Left cardiac atrium (tissue), 4 donors: ENCODE data around the gene ZBTB11. TPM values are rescaled to one million over a fixed set of nuclear protein-coding genes. Genes with fewer than 3 reads are reported as not detected.
"Not testable (repeated sequence)": the region's sequence is repeated elsewhere in the genome, so short reads cannot be mapped to it uniquely, and the experiment has no call there.

Experiments
- ATAC-seq, 2 donors: fragments of 200-7000 bp; cut with Tn5 transposase; one replicate each; pipeline ENCODE4 v1.9.1; 2020; ENCODE audit warnings: mild to moderate bottlenecking in 2 of 2, moderate library complexity in 2 of 2
- DNase-seq: peaks from one replicate; pipeline ENCODE4 v3.0.0-alpha.2; 2020
- intact Hi-C, 2 donors: fragments of 100-400 bp; cut with DNase I; formaldehyde crosslinking; loops; one replicate each; pipeline versions ENCODE4 v1.14.1 to v1.15.1; 2022 to 2023
- total RNA-seq, 2 donors: library from RNA; stranded (reverse); fragmentation: NEBNext Ultra II Directional; extraction: Animal tissue kit (Norgen Biotek cat#: 25700); gene quantifications; one replicate each; pipeline ENCODE4 v1.2.1, GENCODE V29; 2021
- donor health status: DM: no; HTN: yes; CAD: no.
- donor health status: DM: no; HTN: yes; CAD: no; lungs with severe emphysema.
- donor health status: DM: yes; HTN: yes; CAD: no.
- donor health status: Dilated cardiomyopathy.

Gene ZBTB11
- total RNA-seq, 2 donors from 2014 or later, result 8.3 to 10.3 TPM

DNA sequence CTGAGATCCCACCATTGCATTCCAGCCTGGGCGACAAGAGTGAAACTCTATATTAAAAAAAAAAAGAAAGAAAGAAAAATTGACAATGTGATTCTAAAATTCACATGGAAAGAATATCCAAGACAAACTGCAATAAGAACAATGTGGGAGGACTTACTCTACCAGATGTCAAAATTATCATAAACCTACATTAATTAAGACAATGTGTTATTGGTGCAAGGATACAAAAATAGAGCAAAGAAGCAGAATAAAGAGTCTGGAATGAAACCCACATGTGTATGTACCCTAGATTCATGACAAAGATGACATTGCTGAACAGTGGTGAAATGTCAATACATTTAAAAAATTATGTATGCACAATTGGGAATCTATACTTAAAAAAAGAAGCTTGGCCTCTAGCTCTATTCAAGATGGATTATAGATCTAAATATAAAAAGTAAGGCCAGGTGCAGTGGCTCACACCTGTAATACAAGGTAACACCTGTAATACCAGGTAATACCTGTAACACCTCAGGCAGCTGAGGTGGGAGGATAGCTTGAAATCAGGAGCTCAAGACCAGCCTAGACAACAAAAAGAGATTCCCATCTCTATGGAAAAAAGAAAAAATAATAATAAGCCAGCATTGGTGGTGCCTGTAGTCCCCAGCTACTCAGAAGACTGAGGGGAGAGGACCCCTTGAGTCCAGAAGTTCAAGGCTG, 45.7 kb downstream of the ZBTB11 start:
- ATAC-seq (no peak), DNase-seq (no peak)
- intact Hi-C loops, result no loop called here

DNA sequence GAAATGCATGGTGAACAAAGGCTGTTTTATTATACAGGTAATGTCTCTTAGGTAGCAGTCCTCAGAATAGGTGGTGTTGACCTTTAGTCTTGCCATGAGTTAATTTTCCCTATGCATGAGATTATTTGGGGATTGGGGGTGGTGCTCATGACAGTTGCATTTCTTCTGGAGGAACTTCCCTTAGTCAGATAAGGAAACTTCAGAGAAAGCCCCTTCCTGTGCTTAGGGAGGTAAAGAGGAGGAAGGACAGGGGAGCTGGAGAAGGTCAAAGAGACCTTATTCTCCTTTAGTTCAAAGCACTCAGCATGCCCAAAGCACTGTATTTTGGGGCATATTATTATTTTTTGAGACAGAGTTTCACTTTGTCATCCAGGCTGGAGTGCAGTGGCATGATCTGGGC, 47.7 kb downstream of the ZBTB11 start:
- DNase-seq (no peak), ATAC-seq (no peak)
- intact Hi-C loops, result no loop called here

DNA sequence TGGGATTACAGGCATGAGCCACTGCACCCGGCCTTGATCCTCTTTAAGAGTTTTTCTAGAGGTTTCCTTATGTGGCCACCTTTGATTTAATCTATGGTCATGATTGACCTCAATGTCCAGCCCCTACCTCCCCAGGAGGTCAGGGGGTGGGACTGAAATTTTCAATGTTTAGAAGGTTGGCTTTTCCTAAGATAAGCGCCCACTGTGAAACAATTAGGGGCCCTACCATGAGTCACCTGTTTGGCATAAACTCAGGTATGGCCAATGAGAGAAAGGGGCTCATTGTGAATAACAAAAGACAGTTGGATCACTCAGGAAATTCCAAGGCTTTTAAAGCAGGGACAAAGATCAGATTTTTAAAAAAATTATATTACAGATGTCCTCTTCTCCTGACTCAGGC, 51.1 kb downstream of the ZBTB11 start:
- intact Hi-C loops, result no loop called here
- ATAC-seq, result no peak
- no peak for DNase-seq

DNA sequence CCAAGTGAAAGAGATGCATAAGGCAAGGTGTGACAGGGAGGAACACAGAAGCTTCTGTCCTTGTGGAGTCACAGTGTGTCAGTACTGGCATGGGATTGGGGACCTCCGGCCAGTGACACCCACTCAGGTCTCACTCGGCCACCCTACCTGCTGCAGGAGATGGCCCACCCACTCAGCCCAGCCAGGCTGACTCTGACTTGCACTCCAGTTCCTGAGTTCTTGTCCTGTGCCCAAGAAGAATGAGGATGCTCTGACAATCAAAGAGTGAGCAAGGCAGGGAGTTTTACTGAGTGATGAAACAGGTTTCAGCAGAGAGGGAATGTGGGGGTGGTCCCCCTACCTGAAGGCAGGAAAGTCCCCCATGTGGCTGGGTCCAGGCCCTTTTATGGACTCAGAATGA, 52.1 kb downstream of the ZBTB11 start:
- intact Hi-C loops, result no loop called here
- no peak for DNase-seq
- no peak for ATAC-seq

DNA sequence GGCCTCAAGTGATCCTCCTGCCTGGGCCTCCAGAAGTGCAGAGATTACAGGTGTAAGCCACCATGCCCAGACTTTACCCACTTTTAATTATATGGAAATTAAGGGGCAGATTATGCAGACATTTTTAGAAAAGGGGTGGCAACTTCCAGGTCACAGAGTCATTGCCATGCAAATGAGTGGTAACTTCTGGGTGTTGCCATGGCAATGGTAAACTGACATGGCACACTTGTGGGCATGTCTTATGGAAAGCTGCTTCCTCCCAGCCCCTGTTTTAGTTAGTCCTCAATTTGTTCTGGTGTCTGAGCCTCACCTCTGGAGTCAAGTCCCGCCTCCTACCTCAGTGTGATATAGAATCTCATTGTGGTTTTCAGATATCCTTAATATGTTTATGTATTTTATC, 53.3 kb downstream of the ZBTB11 start:
- DNase-seq (no peak), ATAC-seq (no peak)
- intact Hi-C loops, result no loop called here

DNA sequence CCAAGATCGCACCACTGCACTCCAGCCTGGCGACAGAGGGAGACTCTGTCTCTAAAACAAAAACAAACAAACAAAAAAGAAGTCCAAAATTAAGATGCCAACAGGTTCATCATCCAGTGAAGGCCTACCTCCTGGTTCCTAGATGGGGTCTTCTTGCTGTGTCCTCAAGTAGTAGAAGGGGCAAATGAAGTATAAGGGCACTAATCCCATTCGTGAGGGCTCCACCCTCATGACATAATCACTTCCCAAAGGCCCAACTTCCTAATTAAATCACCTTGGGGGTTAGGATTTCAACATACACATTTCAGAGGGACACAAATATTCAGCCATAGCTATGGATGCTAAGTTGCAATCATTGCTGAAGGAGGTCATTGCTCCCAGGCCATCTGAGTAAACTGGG, 57.2 kb downstream of the ZBTB11 start:
- ATAC-seq, result no peak
- intact Hi-C loops, result no loop called here
- DNase-seq, result no peak

DNA sequence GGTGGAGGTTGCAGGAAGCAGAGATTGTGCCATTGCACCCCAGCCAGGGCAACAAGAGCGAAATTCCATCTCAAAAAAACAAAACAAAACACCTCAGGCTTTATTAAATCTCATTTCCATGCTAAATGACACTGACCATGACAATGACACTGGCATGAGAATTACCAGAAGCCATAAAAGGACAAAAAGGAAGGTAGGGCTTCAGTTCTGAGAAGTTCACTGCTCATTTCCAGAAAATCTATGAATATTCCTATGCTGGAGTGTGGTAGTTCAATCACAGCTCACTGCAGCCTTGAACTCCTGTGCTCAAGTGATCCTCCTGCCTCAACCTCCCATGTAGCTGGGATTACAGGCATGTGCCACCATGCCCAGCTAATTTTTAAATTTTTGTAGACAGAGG, 58.2 kb downstream of the ZBTB11 start:
- ATAC-seq (no peak), DNase-seq (no peak)
- intact Hi-C loops, result no loop called here

DNA sequence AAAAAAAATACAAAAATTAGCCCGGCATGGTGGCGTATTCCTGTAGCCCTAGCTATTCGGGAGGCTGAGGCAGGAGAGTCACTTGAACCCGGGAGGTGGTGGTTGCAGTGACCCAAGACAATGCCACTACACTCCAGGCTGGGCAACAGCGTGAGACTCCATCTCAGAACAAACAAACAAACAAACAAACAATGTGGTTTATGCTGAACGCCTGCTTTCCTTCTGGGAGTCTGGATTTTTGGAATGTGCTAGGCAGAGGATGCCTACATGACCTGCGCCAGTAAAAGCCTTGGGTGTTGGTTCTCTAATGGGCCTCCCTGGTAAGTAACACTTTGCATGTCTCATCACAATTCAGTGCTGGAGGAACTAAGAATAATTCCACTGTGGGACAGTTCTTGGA, 59.5 kb downstream of the ZBTB11 start:
- ATAC-seq (no peak), DNase-seq (no peak)
- intact Hi-C loops, result no loop called here

DNA sequence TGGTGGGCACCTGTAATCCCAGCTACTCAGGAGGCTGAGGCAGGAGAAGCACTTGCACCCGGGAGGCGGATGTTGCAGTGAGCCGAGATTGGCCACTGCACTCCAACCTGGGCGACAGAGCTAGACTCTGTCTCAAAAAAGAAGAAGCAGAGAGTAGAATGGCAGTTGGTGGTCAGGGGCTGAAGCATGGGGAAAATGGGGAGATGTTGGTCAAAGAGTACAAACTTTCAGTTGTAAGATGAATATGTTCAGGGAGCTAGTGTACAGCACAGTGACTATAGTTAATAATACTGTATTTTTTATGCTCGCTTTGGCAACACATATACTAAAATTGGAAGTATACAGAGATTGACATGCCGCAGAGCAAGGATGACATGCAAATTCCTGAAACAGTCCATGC, 61.4 kb downstream of the ZBTB11 start:
- intact Hi-C loops, result no loop called here
- ATAC-seq (no peak), DNase-seq (no peak)

DNA sequence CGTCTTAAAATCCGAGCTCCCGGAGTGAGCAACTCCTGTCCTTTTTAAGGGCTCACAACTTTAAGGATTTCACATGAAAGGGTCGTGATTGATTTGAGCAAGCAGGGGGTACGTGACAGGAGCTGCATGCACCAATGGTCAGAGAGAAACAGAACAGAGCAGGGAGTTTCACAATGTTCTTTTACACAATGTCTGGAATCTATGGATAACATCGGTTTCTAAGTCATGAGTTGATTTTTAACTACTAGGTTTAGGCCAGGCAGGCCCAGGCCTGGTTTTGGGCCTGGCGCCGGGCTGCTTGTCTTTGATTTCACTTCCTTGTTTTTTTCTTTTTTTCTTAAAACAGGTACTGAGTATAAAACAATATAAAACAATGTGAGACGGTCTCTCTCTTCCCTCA, 63.9 kb downstream of the ZBTB11 start:
- intact Hi-C loops, DNase-seq, ATAC-seq: not testable (repeated sequence)

DNA sequence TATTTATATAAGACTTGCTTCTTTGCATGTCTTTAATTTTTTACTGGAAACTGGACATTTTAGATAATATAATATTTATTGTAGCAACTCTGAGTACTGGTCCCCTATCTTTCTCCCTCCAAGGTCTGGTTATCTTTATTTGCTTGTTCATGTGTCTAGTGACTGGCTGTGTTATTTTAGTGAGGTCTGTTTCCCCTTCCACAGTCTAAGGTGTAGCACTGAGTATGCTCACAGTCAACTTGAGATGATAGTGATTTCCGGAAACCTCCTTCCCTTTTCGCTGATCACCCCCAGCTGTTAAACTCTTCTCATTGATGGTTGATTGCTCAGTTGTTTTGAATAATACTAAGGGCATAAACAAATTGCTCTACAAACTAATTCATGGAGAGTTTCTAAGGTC, 65.9 kb downstream of the ZBTB11 start:
- ATAC-seq (no peak), DNase-seq (no peak)
- intact Hi-C loops, result no loop called here

DNA sequence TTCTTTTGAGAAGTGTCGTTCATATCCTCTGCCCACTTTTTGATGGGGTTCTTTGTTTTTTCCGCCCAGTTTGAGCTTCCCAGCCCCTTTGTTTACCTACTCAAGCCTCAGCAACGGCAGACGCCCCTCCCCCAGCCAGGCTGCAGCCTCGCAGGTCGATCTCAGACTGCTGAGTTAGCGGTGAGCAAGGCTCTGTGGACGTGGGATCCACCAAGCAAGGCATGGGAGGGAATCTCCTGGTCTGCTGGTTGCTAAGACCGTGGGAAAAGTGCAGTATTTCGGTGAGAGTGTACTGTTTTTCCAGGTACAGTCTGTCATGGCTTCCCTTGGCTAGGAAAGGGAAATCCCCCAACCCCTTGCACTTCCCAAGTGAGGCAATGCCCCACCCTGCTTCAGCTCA, 71.5 kb downstream of the ZBTB11 start:
- DNase-seq, ATAC-seq, intact Hi-C loops: not testable (repeated sequence)

DNA sequence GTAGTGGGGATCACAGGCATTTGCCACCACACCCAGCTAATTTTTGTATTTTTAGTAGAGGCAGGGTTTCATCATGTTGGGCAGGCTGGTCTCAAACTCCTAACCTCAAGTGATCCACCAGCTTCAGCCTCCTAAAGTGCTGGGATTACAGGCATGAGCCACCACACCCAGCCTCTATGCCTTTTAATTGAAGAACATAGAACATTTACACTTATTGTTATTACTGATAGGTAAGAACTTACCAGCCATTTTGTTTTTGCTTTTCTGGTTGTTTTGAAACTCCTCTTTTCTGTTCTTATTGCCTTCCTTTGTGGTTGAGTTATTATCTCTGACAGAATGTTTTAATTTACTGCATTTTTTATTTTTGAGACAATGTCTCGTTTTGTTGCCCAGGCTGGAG, 73.7 kb downstream of the ZBTB11 start:
- intact Hi-C loops, result no loop called here
- ATAC-seq, result no peak
- no peak for DNase-seq

DNA sequence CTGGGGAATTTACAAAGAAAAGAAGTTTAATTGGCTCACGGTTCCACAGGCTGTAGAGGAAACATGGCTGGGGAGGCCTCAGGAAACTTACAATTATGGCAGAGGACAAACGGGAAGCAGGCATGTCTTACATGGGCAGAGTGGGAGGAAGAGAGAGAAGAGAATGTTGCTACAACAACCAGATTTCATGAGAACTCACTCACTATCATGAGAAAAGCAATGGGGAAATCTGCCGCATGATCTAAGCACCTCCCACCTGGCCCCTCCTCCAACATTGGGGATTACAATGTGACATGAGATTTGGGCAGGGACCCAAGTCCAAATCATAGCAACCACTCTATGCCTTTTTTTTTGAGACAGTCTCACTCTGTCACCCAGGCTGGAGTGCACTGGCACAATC, 74.2 kb downstream of the ZBTB11 start:
- no peak for ATAC-seq
- intact Hi-C loops, result no loop called here
- no peak for DNase-seq

Other genes with a start within 250 kb of the ZBTB11 start
- gene SENP7, start 163.9 kb downstream of the ZBTB11 start, total RNA-seq, result 10 to 100 TPM in 1 of 2 donors, 1 to 10 TPM in 1; 9.3 to 10.6 TPM
- 10 to 100 TPM; 21.2 to 23.6 TPM for gene TRMT10C, start 115.3 kb downstream of the ZBTB11 start, total RNA-seq
- gene PCNP, start 103.0 kb downstream of the ZBTB11 start, total RNA-seq, result 100 to 1,000 TPM; 108 to 122 TPM
- 100 to 1,000 TPM; 824 to 885 TPM for gene RPL24, start 9.6 kb upstream of the ZBTB11 start, total RNA-seq
- 1 to 10 TPM; 5.1 to 6.1 TPM for gene CEP97, start 47.5 kb upstream of the ZBTB11 start, total RNA-seq
- 10 to 100 TPM; 34.2 to 35.1 TPM for gene NXPE3, start 102.1 kb upstream of the ZBTB11 start, total RNA-seq
- gene NFKBIZ, start 172.4 kb upstream of the ZBTB11 start, total RNA-seq, result 10 to 100 TPM; 34.9 to 39.7 TPM